Smooth muscle cell of the brain vasculature (primary cell): ENCODE measurements around the gene MED13L.

Experiments used
- DNase-seq: peaks from one replicate; pipeline ENCODE4 v3.0.0-alpha.2; 2012; ENCODE audit warnings: low read depth, low spot score

Gene MED13L

GRCh38 chr12:115912440-115912839 lies 365.1 kb downstream of the MED13L start:
- no peak for DNase-seq

GRCh38 chr12:115911360-115911759 lies 366.1 kb downstream of the MED13L start:
- no peak for DNase-seq

- no peak for DNase-seq
Observed at GRCh38 chr12:115910057-115910456, 367.4 kb downstream of the MED13L start.
